ENCODE data around the gene ARL6IP5. TPM values are rescaled to one million over a fixed set of nuclear protein-coding genes. Genes with fewer than 3 reads are reported as not detected.

Gene ARL6IP5
- total RNA-seq, 1 experiment from 2014 or later = 41.5 TPM

GRCh38 chr3:69149586-69149985, 64.8 kb downstream of the ARL6IP5 start:
- CTCF ChIA-PET = no interaction called here
- H3K27ac ChIP-seq (ENCODE audit: low read length) = no peak overlapping the region
- ATAC-seq (no peak), DNase-seq (ENCODE audit: low read depth, low spot score) (no peak)
- no peaks in the 10 kb centered on the region for H3K4me1 ChIP-seq (ENCODE audit: control insufficient read depth, insufficient read depth, low read length)
- H3K36me3 ChIP-seq (ENCODE audit: control insufficient read depth, insufficient read depth, low read length) = no peaks in the 10 kb centered on the region
- H3K4me3 ChIP-seq (ENCODE audit: low read depth in 2 of 2, low read length in 2 of 2) = no peak overlapping the region
- H3K9me3 ChIP-seq (ENCODE audit: control insufficient read depth, insufficient read depth, low read depth, low read length) = no peaks in the 10 kb centered on the region
- H3K27me3 ChIP-seq (ENCODE audit: control insufficient read depth, insufficient read depth, low read length) = no peaks in the 10 kb centered on the region
- intact Hi-C loops (cut with micrococcal nuclease; ENCODE audit: unreplicated experiment) (no loop called here), in situ Hi-C loops (cut with HindIII; ENCODE audit: low pct_unique_long_range_greater_than_20kb, low sequenced_read_pairs) (no loop called here)
- no TSS peak for BruUV-seq (replicated peaks)
- TF ChIP-seq POLR2AphosphoS5 (IDR thresholded peaks at IDR 0.05; ENCODE audit: low read depth, low read length) (no peak), REST (IDR thresholded peaks at IDR 0.05; ENCODE audit: insufficient read depth in 1 of 2, low read depth in 2 of 2, low read length in 1 of 2) (no peak), TCF7L2 (IDR thresholded peaks at IDR 0.05; ENCODE audit: low read depth, low read length) (no peak), CTCF (IDR thresholded peaks at IDR 0.05) (no peak), SIN3A (IDR thresholded peaks at IDR 0.05; ENCODE audit: borderline replicate concordance, insufficient read depth, low read depth, low read length) (no peak)
- POLR2A ChIA-PET = no interaction called here

Small RNAs within 50 kb of the gene (microRNA-seq; reads per million reads assigned to microRNA genes)
- 2.2 reads per million for gene MIR3136 (ENCODE audit: unreplicated experiment)

Other genes with a start within 250 kb of the ARL6IP5 start
- not detected for gene TAFA4, start 152.4 kb upstream of the ARL6IP5 start, total RNA-seq (2021; ENCODE audit: unreplicated experiment)
- gene EOGT, start 71.3 kb upstream of the ARL6IP5 start, total RNA-seq (2021; ENCODE audit: unreplicated experiment) = 29.1 TPM
- gene TMF1, start 32.6 kb upstream of the ARL6IP5 start, total RNA-seq (2021; ENCODE audit: unreplicated experiment) = 18.7 TPM
- gene UBA3, start 4.6 kb upstream of the ARL6IP5 start, total RNA-seq (2021; ENCODE audit: unreplicated experiment) = 47.1 TPM
- not detected for gene LMOD3, start 37.7 kb downstream of the ARL6IP5 start, total RNA-seq (2021; ENCODE audit: unreplicated experiment)

Data from Panc1 (cell line).